M059J (cell line): ENCODE data around the gene INTS11. TPM values are rescaled to one million over a fixed set of nuclear protein-coding genes. Genes with fewer than 3 reads are reported as not detected.
A peak's percentile ranks its signal among the peaks of the same experiment; 100 is the strongest.

Experiments
- DNase-seq: peaks from one replicate; pipeline ENCODE4 v3.0.0-alpha.2; 2012; ENCODE audit warnings: low read depth
- total RNA-seq: library from RNA; depleted of rRNA; stranded (reverse); fragments of >200 nt; shearing (Covaris generic); gene quantifications from 2 replicates; pipeline ENCODE4 v1.2.3, GENCODE V29; 2014

The INTS11 gene
- total RNA-seq, 1 experiment from 2014 or later, result 87.4 TPM

GRCh38 chr1:1285102-1285571 lies 39.3 kb downstream of the INTS11 start:
- DNase-seq, result no peak

GRCh38 chr1:1284221-1285101 lies 40.0 kb downstream of the INTS11 start:
- DNase-seq, result no peak

- DNase-seq, result peak; percentile 36
Observed at GRCh38 chr1:1283821-1284220, 40.6 kb downstream of the INTS11 start.

GRCh38 chr1:1282998-1283397 lies 41.5 kb downstream of the INTS11 start:
- DNase-seq, result peak; percentile 76

GRCh38 chr1:1281533-1282321 lies 42.7 kb downstream of the INTS11 start:
- DNase-seq, result peak; percentile 84

GRCh38 chr1:1280782-1281481 lies 43.5 kb downstream of the INTS11 start:
- no peak for DNase-seq

GRCh38 chr1:1279028-1279427 lies 45.4 kb downstream of the INTS11 start:
- DNase-seq, result no peak

GRCh38 chr1:1278620-1279019 lies 45.8 kb downstream of the INTS11 start:
- DNase-seq, result no peak

GRCh38 chr1:1275836-1276235 lies 48.6 kb downstream of the INTS11 start:
- DNase-seq, result no peak

GRCh38 chr1:1274931-1275431 lies 49.5 kb downstream of the INTS11 start:
- no peak for DNase-seq

GRCh38 chr1:1274299-1274930 lies 50.0 kb downstream of the INTS11 start:
- no peak for DNase-seq

GRCh38 chr1:1273512-1274298 lies 50.8 kb downstream of the INTS11 start, which contains the start of gene UBE2J2:
Gene UBE2J2, minus strand, starts transcription at chr1:1273854. Its CDS starts 5,862 bp downstream, at chr1:1267992.
- peak; percentile 79 for DNase-seq

GRCh38 chr1:1273209-1273511 lies 51.3 kb downstream of the INTS11 start:
- no peak for DNase-seq

GRCh38 chr1:1272341-1273208 lies 51.9 kb downstream of the INTS11 start:
- DNase-seq, result no peak

GRCh38 chr1:1270813-1271212 lies 53.6 kb downstream of the INTS11 start:
- no peak for DNase-seq

- no peak for DNase-seq
Observed at GRCh38 chr1:1268284-1268682, 56.2 kb downstream of the INTS11 start.

GRCh38 chr1:1267488-1268283 lies 56.8 kb downstream of the INTS11 start:
- no peak for DNase-seq

- peak; percentile 99 for DNase-seq
Observed at GRCh38 chr1:1264868-1265272, 59.6 kb downstream of the INTS11 start.

GRCh38 chr1:1264026-1264425 lies 60.4 kb downstream of the INTS11 start:
- DNase-seq, result no peak
